Suprapubic skin (tissue), 4 donors: ENCODE data around the gene KIZ. TPM values are rescaled to one million over a fixed set of nuclear protein-coding genes. Genes with fewer than 3 reads are reported as not detected.

Source experiments
- DNase-seq, 2 donors: peaks; one replicate each; pipeline ENCODE4 v3.0.0-alpha.2; 2019; ENCODE audit warnings: low spot score in 2 of 2
- H3K27ac ChIP-seq: fragments of 200-600 bp; sonication (generic); one replicate; pipeline ENCODE4 v1.5.1; 2019
- H3K27me3 ChIP-seq: fragments of 200-600 bp; sonication (generic); one replicate; pipeline ENCODE4 v1.5.1; 2019
- H3K36me3 ChIP-seq: fragments of 200-600 bp; sonication (generic); one replicate; pipeline ENCODE4 v1.5.1; 2019
- H3K4me1 ChIP-seq: fragments of 200-600 bp; sonication (generic); one replicate; pipeline ENCODE4 v1.5.1; 2019
- H3K4me3 ChIP-seq: fragments of 200-600 bp; sonication (generic); one replicate; pipeline ENCODE4 v1.5.1; 2019; ENCODE audit warnings: mild to moderate bottlenecking
- H3K9me3 ChIP-seq: fragments of 200-600 bp; sonication (generic); one replicate; pipeline ENCODE4 v1.5.1; 2019
- EP300 ChIP-seq: sonication (generic); formaldehyde crosslinking; IDR thresholded peaks from one replicate; pipeline ENCODE4 v1.6.1; 2017; ENCODE audit warnings: antibody characterized with exemption
- POLR2A ChIP-seq, 2 donors: fragments of 450-650 bp; IDR thresholded peaks; one replicate each; pipeline ENCODE4 v1.6.1; 2017; ENCODE audit warnings: antibody characterized with exemption in 2 of 2, mild to moderate bottlenecking in 2 of 2, moderate library complexity in 2 of 2
- POLR2AphosphoS5 ChIP-seq, 3 donors: sonication (generic); formaldehyde crosslinking; IDR thresholded peaks; one replicate each; pipeline ENCODE4 v1.6.1; 2017; ENCODE audit warnings: antibody characterized with exemption in 3 of 3
- WGBS: methylation state at CpG from one replicate; pipeline ENCODE4 v1.1.5; 2018; 5-methylcytosine and 5-hydroxymethylcytosine counted together
- total RNA-seq, 4 donors: library from RNA; depleted of rRNA; stranded (reverse); fragments of >200 nt; gene quantifications; one replicate each; pipeline ENCODE4 v1.1.0, GENCODE V29; 2016
- TF ChIP-seq, protein P1 (sequence below), 2 donors: fragments of 200-600 bp in 1 of 2; fragments of 450-650 bp in 1 of 2; sonication (generic) in 1 of 2; IDR thresholded peaks; one replicate each; pipeline ENCODE4 v1.5.1; 2016 to 2019; ENCODE audit warnings: antibody characterized with exemption in 2 of 2, mild to moderate bottlenecking in 1 of 2, moderate library complexity in 1 of 2

KIZ gene, protein sequence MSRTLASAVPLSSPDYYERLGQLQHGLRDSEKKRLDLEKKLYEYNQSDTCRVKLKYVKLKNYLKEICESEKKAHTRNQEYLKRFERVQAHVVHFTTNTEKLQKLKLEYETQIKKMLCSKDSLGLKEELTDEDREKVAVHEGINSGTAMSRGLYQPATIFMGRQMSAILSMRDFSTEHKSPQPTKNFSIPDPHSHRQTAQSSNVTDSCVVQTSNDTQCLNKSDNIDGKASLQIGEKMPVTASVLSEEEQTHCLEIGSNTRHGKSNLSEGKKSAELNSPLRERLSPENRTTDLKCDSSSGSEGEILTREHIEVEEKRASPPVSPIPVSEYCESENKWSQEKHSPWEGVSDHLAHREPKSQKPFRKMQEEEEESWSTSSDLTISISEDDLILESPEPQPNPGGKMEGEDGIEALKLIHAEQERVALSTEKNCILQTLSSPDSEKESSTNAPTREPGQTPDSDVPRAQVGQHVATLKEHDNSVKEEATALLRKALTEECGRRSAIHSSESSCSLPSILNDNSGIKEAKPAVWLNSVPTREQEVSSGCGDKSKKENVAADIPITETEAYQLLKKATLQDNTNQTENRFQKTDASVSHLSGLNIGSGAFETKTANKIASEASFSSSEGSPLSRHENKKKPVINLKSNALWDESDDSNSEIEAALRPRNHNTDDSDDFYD
- total RNA-seq: 10 to 100 TPM; 14.7 to 43.0 (median 34.0) TPM

- H3K27ac ChIP-seq: peak within 1 kb of the TSS; percentile 82
- H3K27me3 ChIP-seq: no peaks in the 10 kb centered on the region
- DNase-seq: peak; percentile 97
- H3K4me1 ChIP-seq: peaks cover 21% of the 10 kb centered on the region
- WGBS: 0% methylated on average over 18 of the region's 66 CpGs
- H3K4me3 ChIP-seq: peak within 1 kb of the TSS; percentile 98
- no peaks in the 10 kb centered on the region for H3K9me3 ChIP-seq
- TF ChIP-seq, protein P1, sequence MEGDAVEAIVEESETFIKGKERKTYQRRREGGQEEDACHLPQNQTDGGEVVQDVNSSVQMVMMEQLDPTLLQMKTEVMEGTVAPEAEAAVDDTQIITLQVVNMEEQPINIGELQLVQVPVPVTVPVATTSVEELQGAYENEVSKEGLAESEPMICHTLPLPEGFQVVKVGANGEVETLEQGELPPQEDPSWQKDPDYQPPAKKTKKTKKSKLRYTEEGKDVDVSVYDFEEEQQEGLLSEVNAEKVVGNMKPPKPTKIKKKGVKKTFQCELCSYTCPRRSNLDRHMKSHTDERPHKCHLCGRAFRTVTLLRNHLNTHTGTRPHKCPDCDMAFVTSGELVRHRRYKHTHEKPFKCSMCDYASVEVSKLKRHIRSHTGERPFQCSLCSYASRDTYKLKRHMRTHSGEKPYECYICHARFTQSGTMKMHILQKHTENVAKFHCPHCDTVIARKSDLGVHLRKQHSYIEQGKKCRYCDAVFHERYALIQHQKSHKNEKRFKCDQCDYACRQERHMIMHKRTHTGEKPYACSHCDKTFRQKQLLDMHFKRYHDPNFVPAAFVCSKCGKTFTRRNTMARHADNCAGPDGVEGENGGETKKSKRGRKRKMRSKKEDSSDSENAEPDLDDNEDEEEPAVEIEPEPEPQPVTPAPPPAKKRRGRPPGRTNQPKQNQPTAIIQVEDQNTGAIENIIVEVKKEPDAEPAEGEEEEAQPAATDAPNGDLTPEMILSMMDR (IDR thresholded peaks at IDR 0.05): peak in 1 of 2 donors; percentile 36
- no peak for TF ChIP-seq EP300
- no peaks in the 10 kb centered on the region for H3K36me3 ChIP-seq
Measured at GRCh38 chr20:21125849-21126580, at the start of gene KIZ. KIZ (plus strand) TSS chr20:21126082; CDS start chr20:21126116, 34 bp downstream.

- 58% methylated on average over 4 of the region's 4 CpGs for WGBS
- Histone ChIP-seq H3K27ac (no peak overlapping the region), H3K36me3 (no peaks in the 10 kb centered on the region), H3K9me3 (no peaks in the 10 kb centered on the region), H3K4me3 (no peak overlapping the region), H3K4me1 (no peaks in the 10 kb centered on the region), H3K27me3 (peaks cover 20% of the 10 kb centered on the region)
- TF ChIP-seq POLR2AphosphoS5 (IDR thresholded peaks at IDR 0.05) (no peak), EP300 (no peak), POLR2A (IDR thresholded peaks at IDR 0.05) (no peak)
- TF ChIP-seq, protein P1 (IDR thresholded peaks at IDR 0.05): no peak
- no peak for DNase-seq
Measured at GRCh38 chr20:21077809-21078345, 48.0 kb upstream of the KIZ start.

GRCh38 chr20:21082584-21082983 is 43.3 kb upstream of the KIZ start:
- Histone ChIP-seq H3K27ac (no peak overlapping the region), H3K9me3 (no peaks in the 10 kb centered on the region), H3K4me1 (no peaks in the 10 kb centered on the region), H3K27me3 (peaks cover 36% of the 10 kb centered on the region), H3K4me3 (no peak overlapping the region), H3K36me3 (no peaks in the 10 kb centered on the region)
- no peak for DNase-seq
- WGBS: 67% methylated on average over 2 of the region's 2 CpGs
- no peak for TF ChIP-seq EP300
- TF ChIP-seq, protein P1 (IDR thresholded peaks at IDR 0.05): no peak
- no peak for TF ChIP-seq POLR2A (IDR thresholded peaks at IDR 0.05)
- TF ChIP-seq POLR2AphosphoS5 (IDR thresholded peaks at IDR 0.05): no peak

DNA sequence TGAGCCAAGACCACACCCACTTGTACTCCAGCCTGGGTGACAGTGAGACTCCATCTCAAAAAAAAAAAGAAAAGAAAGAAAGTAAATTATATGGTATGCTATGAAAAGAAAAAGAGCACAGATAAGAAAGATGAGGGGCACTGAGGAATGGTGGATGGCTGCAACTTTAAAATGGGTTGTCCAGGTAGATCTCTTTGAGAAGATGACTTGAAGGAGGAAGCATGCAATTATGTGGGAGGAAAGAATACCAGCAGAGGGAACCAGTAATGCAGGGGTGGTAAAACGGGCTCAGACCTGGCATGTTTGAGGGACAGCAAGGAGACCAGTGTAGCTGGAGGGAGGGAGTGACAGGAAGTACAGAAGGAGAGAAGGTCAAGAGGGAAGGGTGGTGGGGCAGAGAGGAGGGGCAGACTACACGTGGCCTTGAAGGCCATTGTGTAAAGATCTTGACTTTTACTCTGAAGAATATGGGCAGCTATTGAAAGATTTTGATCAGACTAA is 42.0 kb upstream of the KIZ start:
- peaks cover 43% of the 10 kb centered on the region for H3K27me3 ChIP-seq
- 32% methylated on average over 2 of the region's 2 CpGs for WGBS
- TF ChIP-seq EP300 (no peak), POLR2AphosphoS5 (IDR thresholded peaks at IDR 0.05) (no peak), POLR2A (IDR thresholded peaks at IDR 0.05) (no peak)
- TF ChIP-seq, protein P1 (IDR thresholded peaks at IDR 0.05): no peak

More for the DNA sequence above, 42.0 kb upstream of the KIZ start:
- no peak overlapping the region for H3K27ac ChIP-seq
- H3K4me1 ChIP-seq: no peaks in the 10 kb centered on the region
- H3K9me3 ChIP-seq: no peaks in the 10 kb centered on the region
- DNase-seq: no peak
- H3K36me3 ChIP-seq: no peaks in the 10 kb centered on the region
- H3K4me3 ChIP-seq: no peak overlapping the region
